GM19455 (cell line): ENCODE data around the gene CRYGB.
A peak's percentile ranks its signal among the peaks of the same experiment; 100 is the strongest.

ENCODE experiments used
- ATAC-seq: cut with Tn5 transposase; IDR thresholded peaks from one replicate; pipeline ENCODE4 v1.9.1; 2021; ENCODE audit not compliant: unreplicated experiment

The CRYGB gene

GRCh38 chr2:208146006-208146405 is at the start of gene CRYGB:
Gene CRYGB, minus strand, starts transcription at chr2:208146158. Its CDS starts 38 bp downstream, at chr2:208146120.
- ATAC-seq, result no peak

- ATAC-seq, result no peak
These were observed 49.6 kb upstream of the CRYGB start for GRCh38 chr2:208195531-208195930.

GRCh38 chr2:208192611-208193236 is 46.8 kb upstream of the CRYGB start:
- no peak for ATAC-seq

- no peak for ATAC-seq
These were observed 44.0 kb upstream of the CRYGB start, which contains the start of gene C2orf80 for GRCh38 chr2:208189810-208190503. Gene C2orf80, minus strand, starts transcription at chr2:208190030. Its CDS starts 3,044 bp downstream, at chr2:208186986.

GRCh38 chr2:208189069-208189809 is 43.3 kb upstream of the CRYGB start:
- no peak for ATAC-seq

- no peak for ATAC-seq
These were observed 40.9 kb upstream of the CRYGB start for GRCh38 chr2:208186893-208187292.

- no peak for ATAC-seq
These were observed 40.5 kb upstream of the CRYGB start for GRCh38 chr2:208186465-208186864.

GRCh38 chr2:208183972-208184705 is 38.2 kb upstream of the CRYGB start:
- ATAC-seq, result no peak

GRCh38 chr2:208183526-208183925 is 37.6 kb upstream of the CRYGB start:
- ATAC-seq, result no peak

GRCh38 chr2:208182835-208183234 is 36.9 kb upstream of the CRYGB start:
- ATAC-seq, result no peak

- no peak for ATAC-seq
These were observed 33.2 kb upstream of the CRYGB start for GRCh38 chr2:208179028-208179609.

GRCh38 chr2:208175840-208176153 is 29.8 kb upstream of the CRYGB start:
- ATAC-seq, result no peak

- ATAC-seq, result peak; percentile 98
These were observed 29.3 kb upstream of the CRYGB start for GRCh38 chr2:208175069-208175839.

GRCh38 chr2:208174144-208174543 is 28.2 kb upstream of the CRYGB start:
- ATAC-seq, result no peak

GRCh38 chr2:208172125-208172524 is 26.2 kb upstream of the CRYGB start:
- ATAC-seq, result no peak

- ATAC-seq, result no peak
These were observed 19.2 kb upstream of the CRYGB start for GRCh38 chr2:208164951-208165755.

- ATAC-seq, result no peak
These were observed 17.5 kb upstream of the CRYGB start, which contains the start of gene CRYGA for GRCh38 chr2:208163489-208163888. Gene CRYGA, minus strand, starts transcription at chr2:208163589. Its CDS starts 33 bp downstream, at chr2:208163556.

GRCh38 chr2:208156439-208156838 is 10.5 kb upstream of the CRYGB start:
- ATAC-seq, result no peak

- ATAC-seq, result no peak
These were observed 7.2 kb upstream of the CRYGB start for GRCh38 chr2:208153156-208153555.
